ENCODE results near the gene ZC3HAV1. TPM values are rescaled to one million over a fixed set of nuclear protein-coding genes. Genes with fewer than 3 reads are reported as not detected.

Gene ZC3HAV1
- total and polyA plus RNA-seq, 2 experiments from 2014 or later = 24.8 to 56.8 TPM

DNA sequence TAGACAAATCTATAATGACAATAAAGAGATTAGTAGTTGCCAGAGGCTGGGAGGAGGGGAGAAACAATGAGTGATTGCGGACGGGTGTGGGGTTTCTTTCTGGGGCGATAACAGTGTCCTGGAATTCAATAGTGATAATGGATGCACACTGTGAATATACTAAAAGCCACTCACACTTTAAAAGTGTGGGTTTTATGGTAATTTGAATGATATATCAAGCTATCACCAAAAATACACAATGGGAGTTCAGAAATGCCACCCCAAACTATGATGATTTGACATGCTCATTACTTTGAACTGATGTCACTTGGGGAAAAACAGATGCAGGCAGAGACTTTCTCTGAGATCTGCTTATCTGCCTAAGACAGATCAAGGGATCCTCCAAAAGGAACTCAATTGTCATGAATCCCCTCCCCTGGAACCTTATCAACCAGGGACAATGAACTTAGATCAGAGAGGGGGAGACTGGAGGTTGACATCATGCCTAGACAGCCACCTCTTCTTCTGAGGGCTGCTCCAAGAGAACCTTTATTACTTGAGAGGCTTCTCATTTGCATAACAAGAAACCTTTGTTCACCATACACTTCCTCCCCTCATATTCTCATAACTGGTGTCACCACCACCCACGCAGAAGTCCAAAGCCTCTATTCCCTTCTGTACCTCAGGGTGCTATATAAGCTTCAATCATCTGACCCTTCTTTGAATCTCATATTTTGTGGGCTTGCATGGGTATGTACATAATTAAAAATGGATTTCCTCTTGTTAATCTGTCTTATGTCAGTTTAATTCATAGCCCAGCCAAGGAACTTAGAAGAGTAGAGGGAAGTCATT, 14.8 kb upstream of the ZC3HAV1 start:
- ATAC-seq (no peak), DNase-seq (ENCODE audit: low spot score) (no peak)
- H3K9me2 ChIP-seq (ENCODE audit: insufficient read depth) = no peaks in the 10 kb centered on the region
- H3F3A ChIP-seq (replicated peaks; ENCODE audit: low read depth) = no peaks in the 10 kb centered on the region
- H3K36me3 Mint-ChIP-seq (ENCODE audit: low read depth) = no peaks in the 10 kb centered on the region
- no peak overlapping the region for H3K4me3 ChIP-seq
- H3K27me3 ChIP-seq (ENCODE audit: insufficient read depth) = no peaks in the 10 kb centered on the region
- H3K4me2 ChIP-seq = no peak overlapping the region
- no peaks in the 10 kb centered on the region for H3K79me2 ChIP-seq (replicated peaks; ENCODE audit: insufficient read depth)
- no peak overlapping the region for H2AFZ ChIP-seq
- H4K20me1 ChIP-seq (replicated peaks; ENCODE audit: insufficient read depth) = no peaks in the 10 kb centered on the region
- no peaks in the 10 kb centered on the region for H3K36me3 ChIP-seq (ENCODE audit: insufficient read depth)
- 0 out of 2 replicates have a peak, but pooled peaks cover 6% of the 10 kb centered on the region for H3K4me1 ChIP-seq (ENCODE audit: insufficient read depth)
- TF ChIP-seq ZNF114 (CRISPR knock-in tag; IDR thresholded peaks at IDR 0.05) (no peak), POLR2AphosphoS5 (IDR thresholded peaks at IDR 0.05; ENCODE audit: low read depth) (no peak), CREB1 (CRISPR knock-in tag; IDR thresholded peaks at IDR 0.05; ENCODE audit: low read depth) (no peak), JUNB (IDR thresholded peaks at IDR 0.05; ENCODE audit: unreplicated experiment) (no peak), NANOG (IDR thresholded peaks at IDR 0.05; ENCODE audit: borderline replicate concordance) (no peak), STAT1 (IDR thresholded peaks at IDR 0.05; ENCODE audit: unreplicated experiment) (no peak), ZNF331 (CRISPR knock-in tag; IDR thresholded peaks at IDR 0.05; ENCODE audit: low read depth) (no peak), EZH2 (IDR thresholded peaks at IDR 0.05; ENCODE audit: low read depth, unreplicated experiment) (no peak), EZH2phosphoT487 (IDR thresholded peaks at IDR 0.05; ENCODE audit: unreplicated experiment) (no peak)
- TF ChIP-seq, protein P1, sequence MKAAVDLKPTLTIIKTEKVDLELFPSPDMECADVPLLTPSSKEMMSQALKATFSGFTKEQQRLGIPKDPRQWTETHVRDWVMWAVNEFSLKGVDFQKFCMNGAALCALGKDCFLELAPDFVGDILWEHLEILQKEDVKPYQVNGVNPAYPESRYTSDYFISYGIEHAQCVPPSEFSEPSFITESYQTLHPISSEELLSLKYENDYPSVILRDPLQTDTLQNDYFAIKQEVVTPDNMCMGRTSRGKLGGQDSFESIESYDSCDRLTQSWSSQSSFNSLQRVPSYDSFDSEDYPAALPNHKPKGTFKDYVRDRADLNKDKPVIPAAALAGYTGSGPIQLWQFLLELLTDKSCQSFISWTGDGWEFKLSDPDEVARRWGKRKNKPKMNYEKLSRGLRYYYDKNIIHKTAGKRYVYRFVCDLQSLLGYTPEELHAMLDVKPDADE (IDR thresholded peaks at IDR 0.05) = no peak
- TF ChIP-seq, protein P2, sequence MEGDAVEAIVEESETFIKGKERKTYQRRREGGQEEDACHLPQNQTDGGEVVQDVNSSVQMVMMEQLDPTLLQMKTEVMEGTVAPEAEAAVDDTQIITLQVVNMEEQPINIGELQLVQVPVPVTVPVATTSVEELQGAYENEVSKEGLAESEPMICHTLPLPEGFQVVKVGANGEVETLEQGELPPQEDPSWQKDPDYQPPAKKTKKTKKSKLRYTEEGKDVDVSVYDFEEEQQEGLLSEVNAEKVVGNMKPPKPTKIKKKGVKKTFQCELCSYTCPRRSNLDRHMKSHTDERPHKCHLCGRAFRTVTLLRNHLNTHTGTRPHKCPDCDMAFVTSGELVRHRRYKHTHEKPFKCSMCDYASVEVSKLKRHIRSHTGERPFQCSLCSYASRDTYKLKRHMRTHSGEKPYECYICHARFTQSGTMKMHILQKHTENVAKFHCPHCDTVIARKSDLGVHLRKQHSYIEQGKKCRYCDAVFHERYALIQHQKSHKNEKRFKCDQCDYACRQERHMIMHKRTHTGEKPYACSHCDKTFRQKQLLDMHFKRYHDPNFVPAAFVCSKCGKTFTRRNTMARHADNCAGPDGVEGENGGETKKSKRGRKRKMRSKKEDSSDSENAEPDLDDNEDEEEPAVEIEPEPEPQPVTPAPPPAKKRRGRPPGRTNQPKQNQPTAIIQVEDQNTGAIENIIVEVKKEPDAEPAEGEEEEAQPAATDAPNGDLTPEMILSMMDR (conservative IDR thresholded peaks at IDR 0.05; ENCODE audit: low read depth in 2 of 2) = no peak
- TF ChIP-seq, protein P3, sequence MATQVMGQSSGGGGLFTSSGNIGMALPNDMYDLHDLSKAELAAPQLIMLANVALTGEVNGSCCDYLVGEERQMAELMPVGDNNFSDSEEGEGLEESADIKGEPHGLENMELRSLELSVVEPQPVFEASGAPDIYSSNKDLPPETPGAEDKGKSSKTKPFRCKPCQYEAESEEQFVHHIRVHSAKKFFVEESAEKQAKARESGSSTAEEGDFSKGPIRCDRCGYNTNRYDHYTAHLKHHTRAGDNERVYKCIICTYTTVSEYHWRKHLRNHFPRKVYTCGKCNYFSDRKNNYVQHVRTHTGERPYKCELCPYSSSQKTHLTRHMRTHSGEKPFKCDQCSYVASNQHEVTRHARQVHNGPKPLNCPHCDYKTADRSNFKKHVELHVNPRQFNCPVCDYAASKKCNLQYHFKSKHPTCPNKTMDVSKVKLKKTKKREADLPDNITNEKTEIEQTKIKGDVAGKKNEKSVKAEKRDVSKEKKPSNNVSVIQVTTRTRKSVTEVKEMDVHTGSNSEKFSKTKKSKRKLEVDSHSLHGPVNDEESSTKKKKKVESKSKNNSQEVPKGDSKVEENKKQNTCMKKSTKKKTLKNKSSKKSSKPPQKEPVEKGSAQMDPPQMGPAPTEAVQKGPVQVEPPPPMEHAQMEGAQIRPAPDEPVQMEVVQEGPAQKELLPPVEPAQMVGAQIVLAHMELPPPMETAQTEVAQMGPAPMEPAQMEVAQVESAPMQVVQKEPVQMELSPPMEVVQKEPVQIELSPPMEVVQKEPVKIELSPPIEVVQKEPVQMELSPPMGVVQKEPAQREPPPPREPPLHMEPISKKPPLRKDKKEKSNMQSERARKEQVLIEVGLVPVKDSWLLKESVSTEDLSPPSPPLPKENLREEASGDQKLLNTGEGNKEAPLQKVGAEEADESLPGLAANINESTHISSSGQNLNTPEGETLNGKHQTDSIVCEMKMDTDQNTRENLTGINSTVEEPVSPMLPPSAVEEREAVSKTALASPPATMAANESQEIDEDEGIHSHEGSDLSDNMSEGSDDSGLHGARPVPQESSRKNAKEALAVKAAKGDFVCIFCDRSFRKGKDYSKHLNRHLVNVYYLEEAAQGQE (IDR thresholded peaks at IDR 0.05; ENCODE audit: unreplicated experiment) = no peak
- TF ChIP-seq, protein P4, sequence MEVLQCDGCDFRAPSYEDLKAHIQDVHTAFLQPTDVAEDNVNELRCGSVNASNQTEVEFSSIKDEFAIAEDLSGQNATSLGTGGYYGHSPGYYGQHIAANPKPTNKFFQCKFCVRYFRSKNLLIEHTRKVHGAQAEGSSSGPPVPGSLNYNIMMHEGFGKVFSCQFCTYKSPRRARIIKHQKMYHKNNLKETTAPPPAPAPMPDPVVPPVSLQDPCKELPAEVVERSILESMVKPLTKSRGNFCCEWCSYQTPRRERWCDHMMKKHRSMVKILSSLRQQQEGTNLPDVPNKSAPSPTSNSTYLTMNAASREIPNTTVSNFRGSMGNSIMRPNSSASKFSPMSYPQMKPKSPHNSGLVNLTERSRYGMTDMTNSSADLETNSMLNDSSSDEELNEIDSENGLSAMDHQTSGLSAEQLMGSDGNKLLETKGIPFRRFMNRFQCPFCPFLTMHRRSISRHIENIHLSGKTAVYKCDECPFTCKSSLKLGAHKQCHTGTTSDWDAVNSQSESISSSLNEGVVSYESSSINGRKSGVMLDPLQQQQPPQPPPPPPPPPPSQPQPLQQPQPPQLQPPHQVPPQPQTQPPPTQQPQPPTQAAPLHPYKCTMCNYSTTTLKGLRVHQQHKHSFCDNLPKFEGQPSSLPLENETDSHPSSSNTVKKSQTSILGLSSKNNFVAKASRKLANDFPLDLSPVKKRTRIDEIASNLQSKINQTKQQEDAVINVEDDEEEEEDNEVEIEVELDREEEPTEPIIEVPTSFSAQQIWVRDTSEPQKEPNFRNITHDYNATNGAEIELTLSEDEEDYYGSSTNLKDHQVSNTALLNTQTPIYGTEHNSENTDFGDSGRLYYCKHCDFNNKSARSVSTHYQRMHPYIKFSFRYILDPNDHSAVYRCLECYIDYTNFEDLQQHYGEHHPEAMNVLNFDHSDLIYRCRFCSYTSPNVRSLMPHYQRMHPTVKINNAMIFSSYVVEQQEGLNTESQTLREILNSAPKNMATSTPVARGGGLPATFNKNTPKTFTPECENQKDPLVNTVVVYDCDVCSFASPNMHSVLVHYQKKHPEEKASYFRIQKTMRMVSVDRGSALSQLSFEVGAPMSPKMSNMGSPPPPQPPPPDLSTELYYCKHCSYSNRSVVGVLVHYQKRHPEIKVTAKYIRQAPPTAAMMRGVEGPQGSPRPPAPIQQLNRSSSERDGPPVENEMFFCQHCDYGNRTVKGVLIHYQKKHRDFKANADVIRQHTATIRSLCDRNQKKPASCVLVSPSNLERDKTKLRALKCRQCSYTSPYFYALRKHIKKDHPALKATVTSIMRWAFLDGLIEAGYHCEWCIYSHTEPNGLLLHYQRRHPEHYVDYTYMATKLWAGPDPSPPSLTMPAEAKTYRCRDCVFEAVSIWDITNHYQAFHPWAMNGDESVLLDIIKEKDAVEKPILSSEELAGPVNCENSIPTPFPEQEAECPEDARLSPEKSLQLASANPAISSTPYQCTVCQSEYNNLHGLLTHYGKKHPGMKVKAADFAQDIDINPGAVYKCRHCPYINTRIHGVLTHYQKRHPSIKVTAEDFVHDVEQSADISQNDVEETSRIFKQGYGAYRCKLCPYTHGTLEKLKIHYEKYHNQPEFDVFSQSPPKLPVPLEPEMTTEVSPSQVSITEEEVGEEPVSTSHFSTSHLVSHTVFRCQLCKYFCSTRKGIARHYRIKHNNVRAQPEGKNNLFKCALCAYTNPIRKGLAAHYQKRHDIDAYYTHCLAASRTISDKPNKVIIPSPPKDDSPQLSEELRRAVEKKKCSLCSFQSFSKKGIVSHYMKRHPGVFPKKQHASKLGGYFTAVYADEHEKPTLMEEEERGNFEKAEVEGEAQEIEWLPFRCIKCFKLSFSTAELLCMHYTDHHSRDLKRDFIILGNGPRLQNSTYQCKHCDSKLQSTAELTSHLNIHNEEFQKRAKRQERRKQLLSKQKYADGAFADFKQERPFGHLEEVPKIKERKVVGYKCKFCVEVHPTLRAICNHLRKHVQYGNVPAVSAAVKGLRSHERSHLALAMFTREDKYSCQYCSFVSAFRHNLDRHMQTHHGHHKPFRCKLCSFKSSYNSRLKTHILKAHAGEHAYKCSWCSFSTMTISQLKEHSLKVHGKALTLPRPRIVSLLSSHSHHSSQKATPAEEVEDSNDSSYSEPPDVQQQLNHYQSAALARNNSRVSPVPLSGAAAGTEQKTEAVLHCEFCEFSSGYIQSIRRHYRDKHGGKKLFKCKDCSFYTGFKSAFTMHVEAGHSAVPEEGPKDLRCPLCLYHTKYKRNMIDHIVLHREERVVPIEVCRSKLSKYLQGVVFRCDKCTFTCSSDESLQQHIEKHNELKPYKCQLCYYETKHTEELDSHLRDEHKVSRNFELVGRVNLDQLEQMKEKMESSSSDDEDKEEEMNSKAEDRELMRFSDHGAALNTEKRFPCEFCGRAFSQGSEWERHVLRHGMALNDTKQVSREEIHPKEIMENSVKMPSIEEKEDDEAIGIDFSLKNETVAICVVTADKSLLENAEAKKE (CRISPR knock-in tag; IDR thresholded peaks at IDR 0.05) = no peak
- H3K27ac ChIP-seq (ENCODE audit: low read depth) = no peak overlapping the region
- H3K9me3 Mint-ChIP-seq = no peaks in the 10 kb centered on the region
- H3K4me3 Mint-ChIP-seq = no peak overlapping the region
- H3K27me3 Mint-ChIP-seq (ENCODE audit: insufficient read depth, low read depth, poor library complexity) = no peaks in the 10 kb centered on the region
- H3K4me1 Mint-ChIP-seq = peaks cover 4% of the 10 kb centered on the region; the same call in 1 of the 3 replicates
- H3K27ac Mint-ChIP-seq = no peak overlapping the region
